ENCODE data around the gene MORN5.

GRCh38 chr9:122200960-122201595 lies 41.4 kb downstream of the MORN5 start:
- TF ChIP-seq CTCF (IDR thresholded peaks at IDR 0.05) (no peak), POLR2AphosphoS5 (IDR thresholded peaks at IDR 0.05) (no peak), POLR2A (IDR thresholded peaks at IDR 0.05) (no peak)

Measured in breast epithelium (tissue), 3 donors.